Liver (tissue), 9 donors: ENCODE results near the gene RASEF. TPM values are rescaled to one million over a fixed set of nuclear protein-coding genes. Genes with fewer than 3 reads are reported as not detected.

Experiments
- DNase-seq: peaks from one replicate; pipeline ENCODE4 v3.0.0-alpha.2; 2017; ENCODE audit warnings: low spot score
- H3K27ac ChIP-seq, 2 donors: one replicate each; pipeline ENCODE4 v1.7.0; 2013; ENCODE audit warnings: inconsistent platforms in 2 of 2, low read length in 2 of 2, control low read depth in 1 of 2, low read depth in 1 of 2, mild to moderate bottlenecking in 1 of 2
- H3K27me3 ChIP-seq, 4 donors: one replicate each; pipeline versions ENCODE4 v1.6.1 to v1.7.0; 2013; ENCODE audit warnings: low read length in 3 of 4, inconsistent platforms in 1 of 4, mild to moderate bottlenecking in 1 of 4, moderate library complexity in 1 of 4; ENCODE audit not compliant: control insufficient read depth in 4 of 4, insufficient read depth in 4 of 4
- H3K36me3 ChIP-seq, 4 donors: one replicate each; pipeline versions ENCODE4 v1.6.1 to v1.7.0; 2013; ENCODE audit warnings: low read length in 3 of 4, mild to moderate bottlenecking in 3 of 4, low read depth in 1 of 4, moderate library complexity in 1 of 4; ENCODE audit not compliant: control insufficient read depth in 4 of 4, insufficient read depth in 3 of 4
- H3K4me1 ChIP-seq, 4 donors: one replicate each; pipeline versions ENCODE4 v1.6.1 to v1.7.0; 2013; ENCODE audit warnings: low read length in 3 of 4, mild to moderate bottlenecking in 3 of 4, moderate library complexity in 1 of 4; ENCODE audit not compliant: control insufficient read depth in 4 of 4, insufficient read depth in 4 of 4
- H3K4me3 ChIP-seq, 3 donors: one replicate each; pipeline versions ENCODE4 v1.6.1 to v1.7.0; 2013; ENCODE audit warnings: low read length in 3 of 3, control low read depth in 1 of 3, low read depth in 1 of 3, mild to moderate bottlenecking in 1 of 3
- H3K9ac ChIP-seq, 2 donors: one replicate each; pipeline ENCODE4 v1.7.0; 2013; ENCODE audit warnings: low read length in 2 of 2, mild to moderate bottlenecking in 2 of 2, moderate library complexity in 2 of 2, control low read depth in 1 of 2, low read depth in 1 of 2
- H3K9me3 ChIP-seq, 4 donors: one replicate each; pipeline versions ENCODE4 v1.6.1 to v1.7.0; 2013; ENCODE audit warnings: low read length in 3 of 4; ENCODE audit not compliant: control insufficient read depth in 4 of 4
- EGR1 ChIP-seq, 2 donors: IDR thresholded peaks; 2 replicates each; pipeline ENCODE4 v1.6.1; 2016 to 2018; ENCODE audit warnings: antibody characterized with exemption in 2 of 2, low read depth in 2 of 2
- FOXA2 ChIP-seq: IDR thresholded peaks from 2 replicates; pipeline ENCODE4 v1.6.1; 2016; ENCODE audit warnings: antibody characterized with exemption
- GABPA ChIP-seq, 2 donors: IDR thresholded peaks in 1 of 2; conservative IDR thresholded peaks in 1 of 2; 2 replicates each; pipeline ENCODE4 v1.6.1; 2016; ENCODE audit warnings: antibody characterized with exemption in 2 of 2, mild to moderate bottlenecking in 1 of 2, moderate library complexity in 1 of 2
- HNF4A ChIP-seq, 2 donors: conservative IDR thresholded peaks; 2 replicates each; pipeline ENCODE4 v1.6.1; 2016; ENCODE audit warnings: antibody characterized with exemption in 2 of 2, mild to moderate bottlenecking in 2 of 2
- JUND ChIP-seq, 2 donors: IDR thresholded peaks; 2 replicates each; pipeline ENCODE4 v1.6.1; 2016; ENCODE audit warnings: antibody characterized with exemption in 2 of 2
- NR2F2 ChIP-seq: IDR thresholded peaks from 2 replicates; pipeline ENCODE4 v1.6.1; 2016; ENCODE audit warnings: antibody characterized with exemption
- RAD21 ChIP-seq, 2 donors: IDR thresholded peaks; 2 replicates each; pipeline ENCODE4 v1.6.1; 2016; ENCODE audit warnings: antibody characterized with exemption in 2 of 2, mild to moderate bottlenecking in 2 of 2
- RXRA ChIP-seq, 2 donors: IDR thresholded peaks; 2 replicates each; pipeline ENCODE4 v1.6.1; 2017 to 2018; ENCODE audit warnings: antibody characterized with exemption in 2 of 2, mild to moderate bottlenecking in 1 of 2
- SP1 ChIP-seq: IDR thresholded peaks from 2 replicates; pipeline ENCODE4 v1.6.1; 2018; ENCODE audit warnings: antibody characterized with exemption, mild to moderate bottlenecking
- TAF1 ChIP-seq: conservative IDR thresholded peaks from 2 replicates; pipeline ENCODE4 v1.6.1; 2016; ENCODE audit warnings: antibody characterized with exemption, mild to moderate bottlenecking
- YY1 ChIP-seq: IDR thresholded peaks from 2 replicates; pipeline ENCODE4 v1.6.1; 2016; ENCODE audit warnings: antibody characterized with exemption, mild to moderate bottlenecking
- WGBS: extraction: QIAGEN DNeasy Blood & Tissue Kit; methylation state at CpG from one replicate; pipeline ENCODE4 v1.1.7; 2013; 5-methylcytosine and 5-hydroxymethylcytosine counted together
- polyA plus RNA-seq, 2 donors: library from polyadenylated mRNA; stranded (reverse) in 1 of 2; unstranded in 1 of 2; fragments of 200-250 nt in 1 of 2; fragments of >200 nt in 1 of 2; fragmentation: Nextera tagmentation in 1 of 2; extraction: Ambion mirVana in 1 of 2; gene quantifications; one replicate each; pipeline versions ENCODE4 v1.2.1 to v1.2.3, GENCODE V29; 2013 to 2015
- total RNA-seq, 2 donors: library from RNA; depleted of rRNA; stranded (reverse); fragments of >200 nt; gene quantifications; one replicate each; pipeline ENCODE4 v1.2.3, GENCODE V29; 2014
- TF ChIP-seq, protein P1 (sequence below): IDR thresholded peaks from 2 replicates; pipeline ENCODE4 v1.6.1; 2016; ENCODE audit warnings: antibody characterized with exemption, mild to moderate bottlenecking
- TF ChIP-seq, protein P2 (sequence below): IDR thresholded peaks from 2 replicates; pipeline ENCODE4 v1.6.1; 2016; ENCODE audit warnings: antibody characterized with exemption
- TF ChIP-seq, protein P3 (sequence below): IDR thresholded peaks from 2 replicates; pipeline ENCODE4 v1.6.1; 2016; ENCODE audit warnings: antibody characterized with exemption
- TF ChIP-seq, protein P4 (sequence below): IDR thresholded peaks from 2 replicates; pipeline ENCODE4 v1.6.1; 2016; ENCODE audit warnings: antibody characterized with exemption
- TF ChIP-seq, protein P5 (sequence below): fragments of 150-350 bp; IDR thresholded peaks from 2 replicates; pipeline ENCODE4 v1.5.1; 2017; ENCODE audit warnings: improper control_type of control experiment, low read depth, low read length; ENCODE audit not compliant: missing input control
- donor health status: healthy.
- donor health status: healthy.
- donor health status: healthy.
- donor health status: healthy.
- donor health status: healthy.

Gene RASEF
- total and polyA plus RNA-seq, 4 donors = 0.14 to 1.5 (median 0.39) TPM

DNA sequence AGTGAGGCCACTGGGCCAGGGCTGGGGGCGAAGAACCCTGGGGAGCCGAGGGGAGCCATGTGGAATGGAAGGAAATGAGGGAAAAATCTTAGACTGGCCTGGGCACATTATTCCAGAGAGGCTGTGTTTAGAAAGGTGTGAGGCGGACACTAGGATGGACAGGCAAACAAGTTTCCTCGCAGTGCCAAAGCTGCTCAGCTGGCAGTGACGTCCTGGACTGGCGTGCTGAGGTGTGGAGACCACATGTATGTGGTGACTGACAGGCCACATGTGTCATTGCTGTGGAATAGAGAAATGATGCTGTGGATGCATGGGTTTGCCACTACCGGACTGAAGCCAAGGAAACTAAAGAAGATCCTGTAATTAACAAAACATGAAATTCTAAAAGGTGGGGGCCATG, 42.6 kb downstream of the RASEF start:
- H3K27ac ChIP-seq = no peak overlapping the region
- no peak overlapping the region for H3K9ac ChIP-seq
- H3K27me3 ChIP-seq = no peaks in the 10 kb centered on the region
- peaks cover 0 to 4% (median 0%) of the 10 kb centered on the region in 4 donors for H3K9me3 ChIP-seq
- DNase-seq = no peak
- 82% methylated on average over 7 of the region's 7 CpGs for WGBS
- H3K4me1 ChIP-seq = no peaks in the 10 kb centered on the region
- H3K4me3 ChIP-seq = no peak overlapping the region
- TF ChIP-seq, protein P1, sequence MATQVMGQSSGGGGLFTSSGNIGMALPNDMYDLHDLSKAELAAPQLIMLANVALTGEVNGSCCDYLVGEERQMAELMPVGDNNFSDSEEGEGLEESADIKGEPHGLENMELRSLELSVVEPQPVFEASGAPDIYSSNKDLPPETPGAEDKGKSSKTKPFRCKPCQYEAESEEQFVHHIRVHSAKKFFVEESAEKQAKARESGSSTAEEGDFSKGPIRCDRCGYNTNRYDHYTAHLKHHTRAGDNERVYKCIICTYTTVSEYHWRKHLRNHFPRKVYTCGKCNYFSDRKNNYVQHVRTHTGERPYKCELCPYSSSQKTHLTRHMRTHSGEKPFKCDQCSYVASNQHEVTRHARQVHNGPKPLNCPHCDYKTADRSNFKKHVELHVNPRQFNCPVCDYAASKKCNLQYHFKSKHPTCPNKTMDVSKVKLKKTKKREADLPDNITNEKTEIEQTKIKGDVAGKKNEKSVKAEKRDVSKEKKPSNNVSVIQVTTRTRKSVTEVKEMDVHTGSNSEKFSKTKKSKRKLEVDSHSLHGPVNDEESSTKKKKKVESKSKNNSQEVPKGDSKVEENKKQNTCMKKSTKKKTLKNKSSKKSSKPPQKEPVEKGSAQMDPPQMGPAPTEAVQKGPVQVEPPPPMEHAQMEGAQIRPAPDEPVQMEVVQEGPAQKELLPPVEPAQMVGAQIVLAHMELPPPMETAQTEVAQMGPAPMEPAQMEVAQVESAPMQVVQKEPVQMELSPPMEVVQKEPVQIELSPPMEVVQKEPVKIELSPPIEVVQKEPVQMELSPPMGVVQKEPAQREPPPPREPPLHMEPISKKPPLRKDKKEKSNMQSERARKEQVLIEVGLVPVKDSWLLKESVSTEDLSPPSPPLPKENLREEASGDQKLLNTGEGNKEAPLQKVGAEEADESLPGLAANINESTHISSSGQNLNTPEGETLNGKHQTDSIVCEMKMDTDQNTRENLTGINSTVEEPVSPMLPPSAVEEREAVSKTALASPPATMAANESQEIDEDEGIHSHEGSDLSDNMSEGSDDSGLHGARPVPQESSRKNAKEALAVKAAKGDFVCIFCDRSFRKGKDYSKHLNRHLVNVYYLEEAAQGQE = no peak
- TF ChIP-seq NR2F2 (no peak), TAF1 (no peak), RAD21 (IDR thresholded peaks at IDR 0.05) (no peak), RXRA (IDR thresholded peaks at IDR 0.05) (no peak), FOXA2 (no peak), SP1 (no peak)
- TF ChIP-seq, protein P2, sequence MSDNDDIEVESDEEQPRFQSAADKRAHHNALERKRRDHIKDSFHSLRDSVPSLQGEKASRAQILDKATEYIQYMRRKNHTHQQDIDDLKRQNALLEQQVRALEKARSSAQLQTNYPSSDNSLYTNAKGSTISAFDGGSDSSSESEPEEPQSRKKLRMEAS = no peak
- H3K36me3 ChIP-seq = no peaks in the 10 kb centered on the region

DNA sequence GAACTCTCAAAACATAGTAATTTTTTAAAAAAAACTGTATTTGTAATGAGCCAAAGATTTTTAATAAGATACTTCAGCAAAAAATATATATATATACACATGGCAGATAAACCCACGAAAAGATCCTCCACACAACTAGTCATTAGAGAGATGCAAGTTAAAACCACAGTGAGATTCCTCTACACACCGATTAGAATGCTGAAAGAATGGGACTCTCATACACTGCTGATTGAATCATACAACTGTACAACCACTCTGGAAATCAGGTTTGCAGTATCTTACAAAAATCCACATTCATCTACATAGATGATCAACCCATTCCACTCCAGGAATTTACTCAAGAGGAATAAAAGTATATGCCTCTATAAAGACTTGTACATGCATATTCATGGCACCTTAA, 43.7 kb downstream of the RASEF start:
- WGBS = 79% methylated on average over 2 of the region's 2 CpGs
- H3K4me1 ChIP-seq = no peaks in the 10 kb centered on the region
- DNase-seq = no peak
- no peak overlapping the region for H3K9ac ChIP-seq
- no peak overlapping the region for H3K4me3 ChIP-seq
- no peaks in the 10 kb centered on the region for H3K36me3 ChIP-seq
- TF ChIP-seq YY1 (no peak), EGR1 (IDR thresholded peaks at IDR 0.05; ENCODE audit: low read depth in 2 of 2) (no peak), NR2F2 (no peak), TAF1 (no peak), GABPA (IDR thresholded peaks at IDR 0.05 in 1 of 2, conservative IDR thresholded peaks at IDR 0.05 in 1 of 2) (no peak), HNF4A (conservative IDR thresholded peaks at IDR 0.05) (no peak), RAD21 (IDR thresholded peaks at IDR 0.05) (no peak), JUND (IDR thresholded peaks at IDR 0.05) (no peak), RXRA (IDR thresholded peaks at IDR 0.05) (no peak)
- TF ChIP-seq, protein P3, sequence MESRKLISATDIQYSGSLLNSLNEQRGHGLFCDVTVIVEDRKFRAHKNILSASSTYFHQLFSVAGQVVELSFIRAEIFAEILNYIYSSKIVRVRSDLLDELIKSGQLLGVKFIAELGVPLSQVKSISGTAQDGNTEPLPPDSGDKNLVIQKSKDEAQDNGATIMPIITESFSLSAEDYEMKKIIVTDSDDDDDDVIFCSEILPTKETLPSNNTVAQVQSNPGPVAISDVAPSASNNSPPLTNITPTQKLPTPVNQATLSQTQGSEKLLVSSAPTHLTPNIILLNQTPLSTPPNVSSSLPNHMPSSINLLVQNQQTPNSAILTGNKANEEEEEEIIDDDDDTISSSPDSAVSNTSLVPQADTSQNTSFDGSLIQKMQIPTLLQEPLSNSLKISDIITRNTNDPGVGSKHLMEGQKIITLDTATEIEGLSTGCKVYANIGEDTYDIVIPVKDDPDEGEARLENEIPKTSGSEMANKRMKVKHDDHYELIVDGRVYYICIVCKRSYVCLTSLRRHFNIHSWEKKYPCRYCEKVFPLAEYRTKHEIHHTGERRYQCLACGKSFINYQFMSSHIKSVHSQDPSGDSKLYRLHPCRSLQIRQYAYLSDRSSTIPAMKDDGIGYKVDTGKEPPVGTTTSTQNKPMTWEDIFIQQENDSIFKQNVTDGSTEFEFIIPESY = no peak
- TF ChIP-seq, protein P4, sequence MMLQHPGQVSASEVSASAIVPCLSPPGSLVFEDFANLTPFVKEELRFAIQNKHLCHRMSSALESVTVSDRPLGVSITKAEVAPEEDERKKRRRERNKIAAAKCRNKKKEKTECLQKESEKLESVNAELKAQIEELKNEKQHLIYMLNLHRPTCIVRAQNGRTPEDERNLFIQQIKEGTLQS = no peak
- TF ChIP-seq, protein P1 = no peak
- TF ChIP-seq, protein P5, sequence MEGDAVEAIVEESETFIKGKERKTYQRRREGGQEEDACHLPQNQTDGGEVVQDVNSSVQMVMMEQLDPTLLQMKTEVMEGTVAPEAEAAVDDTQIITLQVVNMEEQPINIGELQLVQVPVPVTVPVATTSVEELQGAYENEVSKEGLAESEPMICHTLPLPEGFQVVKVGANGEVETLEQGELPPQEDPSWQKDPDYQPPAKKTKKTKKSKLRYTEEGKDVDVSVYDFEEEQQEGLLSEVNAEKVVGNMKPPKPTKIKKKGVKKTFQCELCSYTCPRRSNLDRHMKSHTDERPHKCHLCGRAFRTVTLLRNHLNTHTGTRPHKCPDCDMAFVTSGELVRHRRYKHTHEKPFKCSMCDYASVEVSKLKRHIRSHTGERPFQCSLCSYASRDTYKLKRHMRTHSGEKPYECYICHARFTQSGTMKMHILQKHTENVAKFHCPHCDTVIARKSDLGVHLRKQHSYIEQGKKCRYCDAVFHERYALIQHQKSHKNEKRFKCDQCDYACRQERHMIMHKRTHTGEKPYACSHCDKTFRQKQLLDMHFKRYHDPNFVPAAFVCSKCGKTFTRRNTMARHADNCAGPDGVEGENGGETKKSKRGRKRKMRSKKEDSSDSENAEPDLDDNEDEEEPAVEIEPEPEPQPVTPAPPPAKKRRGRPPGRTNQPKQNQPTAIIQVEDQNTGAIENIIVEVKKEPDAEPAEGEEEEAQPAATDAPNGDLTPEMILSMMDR = no peak
- no peak overlapping the region for H3K27ac ChIP-seq
- no peaks in the 10 kb centered on the region for H3K27me3 ChIP-seq
- H3K9me3 ChIP-seq = peaks cover 0 to 4% (median 0%) of the 10 kb centered on the region in 4 donors
